Epithelial cell of proximal tubule (primary cell): ENCODE results near the gene PLCD4. TPM values are rescaled to one million over a fixed set of nuclear protein-coding genes. Genes with fewer than 3 reads are reported as not detected.

Source experiments
- DNase-seq: peaks from one replicate; pipeline ENCODE4 v3.0.0-alpha.2; 2011; ENCODE audit warnings: low read depth
- H3K4me3 ChIP-seq: 2 replicates; pipeline ENCODE4 v1.5.1; 2011; ENCODE audit warnings: low read depth, mild to moderate bottlenecking, low read length
- total RNA-seq: library from RNA; depleted of rRNA; stranded (reverse); fragments of >200 nt; gene quantifications from 2 replicates; pipeline ENCODE4 v1.2.3, GENCODE V29; 2015
- TF ChIP-seq, protein P1 (sequence below): conservative IDR thresholded peaks from 2 replicates; pipeline ENCODE4 v1.5.1; 2012; ENCODE audit warnings: low read depth, mild to moderate bottlenecking, low read length

The PLCD4 gene
- total RNA-seq, 1 donor from 2014 or later: 0.29 TPM

- H3K4me3 ChIP-seq: no peak overlapping the region
- TF ChIP-seq, protein P1, sequence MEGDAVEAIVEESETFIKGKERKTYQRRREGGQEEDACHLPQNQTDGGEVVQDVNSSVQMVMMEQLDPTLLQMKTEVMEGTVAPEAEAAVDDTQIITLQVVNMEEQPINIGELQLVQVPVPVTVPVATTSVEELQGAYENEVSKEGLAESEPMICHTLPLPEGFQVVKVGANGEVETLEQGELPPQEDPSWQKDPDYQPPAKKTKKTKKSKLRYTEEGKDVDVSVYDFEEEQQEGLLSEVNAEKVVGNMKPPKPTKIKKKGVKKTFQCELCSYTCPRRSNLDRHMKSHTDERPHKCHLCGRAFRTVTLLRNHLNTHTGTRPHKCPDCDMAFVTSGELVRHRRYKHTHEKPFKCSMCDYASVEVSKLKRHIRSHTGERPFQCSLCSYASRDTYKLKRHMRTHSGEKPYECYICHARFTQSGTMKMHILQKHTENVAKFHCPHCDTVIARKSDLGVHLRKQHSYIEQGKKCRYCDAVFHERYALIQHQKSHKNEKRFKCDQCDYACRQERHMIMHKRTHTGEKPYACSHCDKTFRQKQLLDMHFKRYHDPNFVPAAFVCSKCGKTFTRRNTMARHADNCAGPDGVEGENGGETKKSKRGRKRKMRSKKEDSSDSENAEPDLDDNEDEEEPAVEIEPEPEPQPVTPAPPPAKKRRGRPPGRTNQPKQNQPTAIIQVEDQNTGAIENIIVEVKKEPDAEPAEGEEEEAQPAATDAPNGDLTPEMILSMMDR: no peak
- no peak for DNase-seq
These were observed 29.3 kb upstream of the PLCD4 start for GRCh38 chr2:218578272-218578877.

DNA sequence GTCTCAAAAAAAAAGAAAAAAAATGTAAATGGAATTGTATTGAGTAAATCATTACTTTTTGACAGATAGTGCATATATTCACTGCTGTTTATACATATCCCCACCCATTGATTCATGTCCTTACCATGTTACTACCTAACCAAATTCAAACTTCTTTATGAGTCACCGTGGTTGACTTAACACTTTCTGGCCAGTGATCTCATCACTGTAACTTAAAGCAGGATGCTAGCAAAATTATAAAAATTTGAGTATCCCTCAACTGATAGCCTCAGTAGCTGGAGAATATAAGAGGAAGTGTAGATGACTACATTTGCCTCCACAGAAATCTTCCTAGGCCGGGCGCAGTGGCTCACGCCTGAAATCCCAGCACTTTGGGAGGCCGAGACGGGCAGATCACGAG lies 25.6 kb upstream of the PLCD4 start:
- no peak overlapping the region for H3K4me3 ChIP-seq
- no peak for DNase-seq
- TF ChIP-seq, protein P1: no peak

DNA sequence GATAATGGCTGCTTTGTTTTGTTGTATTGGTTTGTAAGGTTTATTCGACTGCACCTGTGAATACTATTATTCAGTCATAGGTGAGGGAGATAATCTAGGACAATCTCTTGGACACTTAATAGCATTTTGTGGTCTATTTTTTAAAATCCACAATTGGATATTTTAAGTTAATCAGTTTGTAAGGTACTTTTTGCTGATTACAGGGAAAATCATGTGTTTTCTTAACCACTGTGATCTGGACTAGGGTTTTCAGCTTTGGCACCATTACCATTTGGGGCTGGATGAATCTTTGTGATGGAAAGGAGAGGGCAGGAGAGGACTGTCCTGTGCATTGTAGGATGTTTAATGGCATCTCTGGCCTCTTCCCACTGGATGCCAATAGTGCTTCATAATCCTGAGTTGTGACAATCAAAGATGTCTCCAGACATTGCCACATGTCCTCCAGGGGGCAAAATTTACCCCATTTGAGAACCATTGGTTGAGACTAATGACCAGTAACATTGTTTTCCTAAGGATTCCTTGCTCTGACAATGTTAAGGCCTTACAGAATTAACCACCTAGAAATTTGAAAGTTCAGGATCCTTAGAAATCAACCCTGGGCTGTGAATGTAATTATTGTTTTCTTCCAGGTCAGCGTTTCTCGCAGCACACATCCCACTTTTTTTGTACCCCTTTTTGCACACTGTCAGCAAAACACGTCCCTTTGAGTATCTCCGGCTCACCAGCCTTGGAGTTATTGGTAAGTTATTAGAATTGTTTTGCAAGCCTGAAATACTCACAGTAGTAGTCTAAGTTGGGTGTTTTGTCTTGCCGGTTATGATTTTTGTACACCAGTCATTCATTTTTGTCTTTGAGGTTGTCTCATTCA lies 23.5 kb upstream of the PLCD4 start:
- TF ChIP-seq, protein P1: peak; percentile 37
- no peak overlapping the region for H3K4me3 ChIP-seq
- DNase-seq: no peak

- TF ChIP-seq, protein P1: no peak
- no peak for DNase-seq
- H3K4me3 ChIP-seq: no peak overlapping the region
These were observed 22.2 kb upstream of the PLCD4 start for GRCh38 chr2:218585541-218585940.

DNA sequence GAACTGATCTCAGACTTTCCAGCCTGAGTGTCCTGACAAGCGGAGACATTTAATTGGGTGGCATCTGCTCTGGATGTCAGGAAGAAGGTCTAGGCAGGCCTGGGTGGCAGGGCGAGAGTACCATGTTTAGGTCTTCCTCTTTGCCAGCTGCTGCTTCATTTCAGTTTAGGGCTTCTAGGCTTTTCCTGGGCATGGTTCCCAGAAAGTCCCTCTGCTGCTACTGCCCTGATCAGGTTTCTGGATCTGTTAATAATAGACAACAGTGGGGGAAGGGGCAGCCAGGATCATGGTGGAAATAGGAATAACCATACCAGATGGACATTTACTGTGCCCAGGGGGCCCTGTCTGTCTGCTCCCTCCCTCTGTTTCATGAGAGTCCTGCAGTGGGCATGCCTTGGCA lies 2.3 kb upstream of the PLCD4 start:
- DNase-seq: no peak
- TF ChIP-seq, protein P1: no peak

GRCh38 chr2:218615868-218616315 lies 8.2 kb downstream of the PLCD4 start:
- TF ChIP-seq, protein P1: no peak

More for the DNA sequence above, 2.3 kb upstream of the PLCD4 start:
- H3K4me3 ChIP-seq: no peak overlapping the region

More at GRCh38 chr2:218615868-218616315, 8.2 kb downstream of the PLCD4 start:
- no peak overlapping the region for H3K4me3 ChIP-seq
- no peak for DNase-seq
